Fibroblast of villous mesenchyme (primary cell): ENCODE data around the gene MDFI. TPM values are rescaled to one million over a fixed set of nuclear protein-coding genes. Genes with fewer than 3 reads are reported as not detected.

ENCODE experiments used
- DNase-seq: peaks from one replicate; pipeline ENCODE4 v3.0.0-alpha.2; 2010; ENCODE audit warnings: low read depth
- H3K4me3 ChIP-seq: 2 replicates; pipeline ENCODE4 v1.5.1; 2011; ENCODE audit warnings: low read depth, mild to moderate bottlenecking, low read length
- CTCF ChIP-seq: IDR thresholded peaks from 2 replicates; pipeline ENCODE4 v1.5.1; 2012; ENCODE audit warnings: low read depth, mild to moderate bottlenecking, low read length; ENCODE audit not compliant: insufficient read depth
- total RNA-seq: library from RNA; depleted of rRNA; stranded (reverse); fragments of >200 nt; gene quantifications from 2 replicates; pipeline ENCODE4 v1.2.3, GENCODE V29; 2012

The MDFI gene
- total RNA-seq, 1 donor: not detected

- H3K4me3 ChIP-seq: no peak overlapping the region
- no peak for DNase-seq
- no peak for TF ChIP-seq CTCF
These were observed 51.1 kb downstream of the MDFI start for GRCh38 chr6:41689171-41690008.

GRCh38 chr6:41690541-41691330 is 52.5 kb downstream of the MDFI start:
- TF ChIP-seq CTCF: no peak
- DNase-seq: no peak

GRCh38 chr6:41691426-41692079 is 53.3 kb downstream of the MDFI start:
- DNase-seq: no peak
- no peak overlapping the region for H3K4me3 ChIP-seq
- TF ChIP-seq CTCF: no peak

More at GRCh38 chr6:41690541-41691330, 52.5 kb downstream of the MDFI start:
- H3K4me3 ChIP-seq: no peak overlapping the region

- no peak for TF ChIP-seq CTCF
- DNase-seq: no peak
- H3K4me3 ChIP-seq: no peak overlapping the region
These were observed 53.9 kb downstream of the MDFI start for GRCh38 chr6:41692080-41692675.

- H3K4me3 ChIP-seq: no peak overlapping the region
- DNase-seq: no peak
- TF ChIP-seq CTCF: no peak
These were observed 54.5 kb downstream of the MDFI start for GRCh38 chr6:41692730-41693129.
